AG04450 (cell line): ENCODE data around the gene CDKN3. TPM values are rescaled to one million over a fixed set of nuclear protein-coding genes. Genes with fewer than 3 reads are reported as not detected.
"Not testable (repeated sequence)": the region's sequence is repeated elsewhere in the genome, so short reads cannot be mapped to it uniquely, and the experiment has no call there.

ENCODE experiments used
- CTCF ChIA-PET: fragments of 300-600, 350-600 bp; formaldehyde crosslinking; extraction: SDS; loops from one replicate; lab custom pipeline; 2022; ENCODE audit warnings: antibody characterized with exemption, inconsistent platforms; lab: Charles Lee
- POLR2A ChIA-PET: fragments of 350-600 bp; formaldehyde crosslinking; extraction: SDS; loops from one replicate; lab custom pipeline; 2021; ENCODE audit warnings: antibody characterized with exemption, inconsistent platforms; lab: Yijun Ruan, JAX
- DNase-seq: peaks from one replicate; pipeline ENCODE4 v3.0.0-alpha.2; 2011; ENCODE audit warnings: low read depth, low spot score
- H3K27ac ChIP-seq: one replicate; pipeline ENCODE4 v1.5.1; 2012; ENCODE audit warnings: low read depth, low read length, control low read depth
- H3K27me3 ChIP-seq: one replicate; pipeline ENCODE4 v1.6.0; 2012; ENCODE audit warnings: low read length; ENCODE audit not compliant: control insufficient read depth, insufficient read depth
- H3K4me3 ChIP-seq: 2 replicates; pipeline ENCODE4 v1.5.1; 2011; ENCODE audit warnings: mild to moderate bottlenecking, low read depth, low read length, control low read depth
- H3K9me3 ChIP-seq: 2 replicates; pipeline ENCODE4 v1.5.1; 2012; ENCODE audit warnings: low read length; ENCODE audit not compliant: control insufficient read depth, insufficient read depth
- CTCF ChIP-seq: IDR thresholded peaks from 2 replicates; pipeline ENCODE4 v1.5.1; 2011; ENCODE audit warnings: low read depth, low read length, control low read depth, inconsistent platforms
- polyA plus RNA-seq: library from polyadenylated mRNA; depleted of rRNA; stranded (reverse); fragments of >200 nt; gene quantifications from 2 replicates; pipeline ENCODE4 v1.2.3, GENCODE V29; 2011

CDKN3 gene
- polyA plus RNA-seq, 1 experiment = 28.9 TPM

DNA sequence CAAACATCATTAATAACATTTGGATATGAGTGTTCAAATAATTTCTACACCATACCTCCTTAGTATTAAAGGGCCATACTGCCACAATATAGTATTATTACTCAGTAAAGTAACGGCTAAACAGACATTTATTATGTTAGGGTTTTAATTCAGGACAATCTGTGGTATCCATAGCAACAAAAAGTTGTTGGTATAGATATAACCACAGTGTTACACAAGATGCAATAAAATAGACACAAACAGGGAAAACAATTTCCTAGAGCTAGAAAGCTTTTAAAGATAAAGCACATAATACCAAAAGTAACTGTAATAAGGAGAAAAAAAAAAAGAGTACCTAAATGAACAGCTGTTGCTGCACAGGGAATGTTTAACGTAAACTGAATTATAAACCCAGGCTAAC, 28.3 kb downstream of the CDKN3 start:
- no peaks in the 10 kb centered on the region for H3K9me3 ChIP-seq
- no peak overlapping the region for H3K4me3 ChIP-seq
- TF ChIP-seq CTCF = no peak
- H3K27ac ChIP-seq = no peak overlapping the region
- no peak for DNase-seq
- ChIA-PET CTCF (interaction anchor here (2.8 kb wide), 1 partner anchor 29 kb away, joined by 10 read pairs; the partner anchor contains the start of gene CDKN3), POLR2A (no interaction called here)
- no peaks in the 10 kb centered on the region for H3K27me3 ChIP-seq

GRCh38 chr14:54425537-54426274, 28.9 kb downstream of the CDKN3 start:
- ChIA-PET CTCF (interaction anchor here (2.8 kb wide), 1 partner anchor 29 kb away, joined by 10 read pairs; the partner anchor contains the start of gene CDKN3), POLR2A (no interaction called here)
- Histone ChIP-seq H3K27me3 (no peaks in the 10 kb centered on the region), H3K9me3 (no peaks in the 10 kb centered on the region), H3K4me3 (no peak overlapping the region), H3K27ac (no peak overlapping the region)
- DNase-seq = no peak
- TF ChIP-seq CTCF = no peak

- ChIA-PET CTCF (interaction anchor here (0.6 to 1.2 kb wide), 2 partner anchors 16 to 476 kb away, joined by 3 to 4 read pairs; no protein-coding TSS in a partner anchor), POLR2A (no interaction called here)
- no peaks in the 10 kb centered on the region for H3K27me3 ChIP-seq
- DNase-seq = no peak
- no peak overlapping the region for H3K4me3 ChIP-seq
- no peak overlapping the region for H3K27ac ChIP-seq
- TF ChIP-seq CTCF = no peak
- H3K9me3 ChIP-seq = no peaks in the 10 kb centered on the region
Observed at GRCh38 chr14:54427871-54428270, 31.1 kb downstream of the CDKN3 start.

DNA sequence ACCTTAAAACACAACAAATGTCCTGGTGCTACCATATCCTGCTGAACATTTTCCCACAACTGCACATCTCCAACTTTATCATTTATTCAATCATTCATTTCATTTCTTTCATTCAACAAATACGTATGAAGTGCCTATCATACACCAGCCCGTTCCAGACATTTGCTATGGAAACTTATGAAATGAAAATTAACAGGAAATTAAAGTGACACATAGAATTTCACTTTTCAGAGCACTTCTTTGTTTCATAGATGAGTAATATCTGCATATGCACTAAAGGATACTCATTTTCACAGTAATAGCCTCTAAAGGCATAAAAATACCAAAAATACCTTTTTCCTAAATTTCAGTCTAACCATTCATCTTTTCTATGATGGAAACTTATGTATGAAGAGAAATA, 31.7 kb downstream of the CDKN3 start:
- no peak overlapping the region for H3K4me3 ChIP-seq
- no peak overlapping the region for H3K27ac ChIP-seq
- H3K9me3 ChIP-seq = no peaks in the 10 kb centered on the region
- no peaks in the 10 kb centered on the region for H3K27me3 ChIP-seq
- no peak for TF ChIP-seq CTCF
- POLR2A ChIA-PET = no interaction called here
- CTCF ChIA-PET = interaction anchor here (2.5 kb wide), 1 partner anchor 8 kb away, joined by 9 read pairs; no protein-coding TSS in a partner anchor
- DNase-seq = no peak

GRCh38 chr14:54435500-54435981, 38.7 kb downstream of the CDKN3 start:
- no peak overlapping the region for H3K27ac ChIP-seq
- no peak for TF ChIP-seq CTCF
- H3K4me3 ChIP-seq = no peak overlapping the region
- ChIA-PET CTCF (interaction anchor here (0.6 to 2.9 kb wide), 2 partner anchors 15 to 1347 kb away, joined by 3 to 18 read pairs; no protein-coding TSS in a partner anchor), POLR2A (interaction anchor here (0.5 kb wide), 1 partner anchor 53 kb away, joined by 3 read pairs; the partner anchor contains the start of gene GMFB)
- no peaks in the 10 kb centered on the region; the same call in none of the 2 replicates for H3K9me3 ChIP-seq
- no peaks in the 10 kb centered on the region for H3K27me3 ChIP-seq
- DNase-seq = no peak

DNA sequence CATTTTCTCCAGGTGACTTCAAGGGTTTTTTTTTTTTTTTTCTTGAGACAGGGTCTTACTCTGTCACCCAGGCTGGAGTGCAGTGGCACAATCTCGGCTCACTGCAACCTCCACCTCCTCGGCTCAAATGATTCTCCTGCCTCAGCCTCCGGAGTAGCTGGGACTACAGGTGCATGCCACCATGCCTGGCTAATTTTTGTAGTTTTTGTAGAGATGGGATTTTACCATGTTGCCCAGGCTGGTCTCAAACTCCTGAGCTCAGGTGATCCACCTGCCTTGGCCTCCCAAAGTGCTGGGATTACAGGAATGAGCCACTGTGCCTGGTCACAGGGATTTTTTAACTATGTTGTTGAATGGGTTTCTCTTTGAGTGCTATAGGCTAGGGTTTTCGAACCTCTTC, 41.1 kb downstream of the CDKN3 start:
- H3K27ac ChIP-seq, DNase-seq, H3K4me3 ChIP-seq, H3K27me3 ChIP-seq, H3K9me3 ChIP-seq: not testable (repeated sequence)
- ChIA-PET CTCF (interaction anchor here (0.5 to 1.2 kb wide), 3 partner anchors 17 to 621 kb away, joined by 3 to 11 read pairs (median 6); no protein-coding TSS in a partner anchor), POLR2A (interaction anchor here (0.7 kb wide), 1 partner anchor 9 kb away, joined by 6 read pairs; no protein-coding TSS in a partner anchor)
